GM12892 (cell line): ENCODE data around the gene RCOR1.

Source experiments
- POLR2A ChIP-seq: IDR thresholded peaks from 2 replicates; pipeline ENCODE4 v1.6.1; 2011; ENCODE audit warnings: low read depth, low read length, control low read depth
- POLR2AphosphoS5 ChIP-seq: IDR thresholded peaks from 2 replicates; pipeline ENCODE4 v1.6.1; 2011; ENCODE audit warnings: low read depth, low read length, control low read depth
- TAF1 ChIP-seq: IDR thresholded peaks from 2 replicates; pipeline ENCODE4 v1.6.1; 2011; ENCODE audit warnings: low read depth, mild to moderate bottlenecking, control low read depth, low read length, borderline replicate concordance

DNA sequence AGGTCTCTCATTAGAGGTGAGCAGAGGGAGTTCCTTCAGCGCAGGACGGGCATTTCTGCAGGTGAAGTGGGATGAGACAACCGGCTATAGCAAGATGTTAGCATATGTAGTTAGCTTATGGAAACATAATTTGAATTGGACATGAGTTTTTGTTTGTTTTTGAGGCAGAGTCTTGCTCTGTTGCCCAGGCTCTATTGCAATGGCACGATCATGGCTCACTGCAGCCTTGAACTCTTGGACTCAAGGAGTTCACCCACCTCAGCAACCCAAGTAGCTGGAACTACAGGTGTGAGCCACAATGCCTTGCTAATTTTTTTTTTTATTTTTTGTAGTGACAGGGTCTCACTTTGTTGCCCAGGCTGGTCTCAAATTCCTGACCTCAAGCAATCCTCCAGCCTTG is 69.2 kb downstream of the RCOR1 start:
- TF ChIP-seq POLR2A: no peak
- no peak for TF ChIP-seq POLR2AphosphoS5
- TF ChIP-seq TAF1: no peak
